ENCODE data around the gene RPS6KA1. TPM values are rescaled to one million over a fixed set of nuclear protein-coding genes. Genes with fewer than 3 reads are reported as not detected.

RPS6KA1 gene
- 14.8 to 17.9 TPM (median 16.5 TPM) in 5 replicates for total RNA-seq (2022; extraction: Qiagen RNA extraction; ENCODE audit: low read depth)

GRCh38 chr1:26529655-26530409, at the start of gene RPS6KA1:
RPS6KA1 (plus strand) TSS chr1:26529761; CDS start chr1:26529921, 160 bp downstream.

Other genes starting within 250 kb of the RPS6KA1 start
- gene SH3BGRL3, start 249.7 kb upstream of the RPS6KA1 start, total RNA-seq (2022; extraction: Qiagen RNA extraction; ENCODE audit: low read depth) = 121 to 161 TPM (median 145 TPM) in 5 replicates
- gene UBXN11, start 223.1 kb upstream of the RPS6KA1 start, total RNA-seq (2022; extraction: Qiagen RNA extraction; ENCODE audit: low read depth) = 7.0 to 17.5 TPM (median 15.1 TPM) in 5 replicates
- not detected in 5 replicates for gene CD52, start 211.8 kb upstream of the RPS6KA1 start, total RNA-seq (2022; extraction: Qiagen RNA extraction; ENCODE audit: low read depth)
- gene CRYBG2, start 175.6 kb upstream of the RPS6KA1 start, total RNA-seq (2022; extraction: Qiagen RNA extraction; ENCODE audit: low read depth) = 0.90 to 2.6 TPM (median 1.3 TPM) in 5 replicates
- not detected in 5 replicates for gene ZNF683, start 157.0 kb upstream of the RPS6KA1 start, total RNA-seq (2022; extraction: Qiagen RNA extraction; ENCODE audit: low read depth)
- gene LIN28A, start 118.9 kb upstream of the RPS6KA1 start, total RNA-seq (2022; extraction: Qiagen RNA extraction; ENCODE audit: low read depth) = not detected in 5 replicates
- gene DHDDS, start 97.4 kb upstream of the RPS6KA1 start, total RNA-seq (2022; extraction: Qiagen RNA extraction; ENCODE audit: low read depth) = 23.5 to 27.4 TPM (median 23.6 TPM) in 5 replicates
- 315 to 439 TPM (median 348 TPM) in 5 replicates for gene HMGN2, start 57.3 kb upstream of the RPS6KA1 start, total RNA-seq (2022; extraction: Qiagen RNA extraction; ENCODE audit: low read depth)
- 28.0 to 39.7 TPM (median 36.1 TPM) in 5 replicates for gene ARID1A, start 166.3 kb downstream of the RPS6KA1 start, total RNA-seq (2022; extraction: Qiagen RNA extraction; ENCODE audit: low read depth)